GM18520 (cell line): ENCODE data around the gene FILIP1L.

ENCODE experiments used
- ATAC-seq: cut with Tn5 transposase; IDR thresholded peaks from one replicate; pipeline ENCODE4 v1.9.1; 2021; ENCODE audit not compliant: unreplicated experiment

FILIP1L gene

GRCh38 chr3:100019719-100020118 is 94.6 kb downstream of the FILIP1L start:
- ATAC-seq, result no peak

GRCh38 chr3:100018806-100019205 is 95.5 kb downstream of the FILIP1L start:
- no peak for ATAC-seq

- ATAC-seq, result no peak
Measured at GRCh38 chr3:100010087-100010417, 104.2 kb downstream of the FILIP1L start.

GRCh38 chr3:100009276-100010086 is 104.8 kb downstream of the FILIP1L start:
- no peak for ATAC-seq

- ATAC-seq, result no peak
Measured at GRCh38 chr3:100008081-100008698, 106.1 kb downstream of the FILIP1L start.

GRCh38 chr3:100007313-100007712 is 107.0 kb downstream of the FILIP1L start:
- no peak for ATAC-seq

- no peak for ATAC-seq
Measured at GRCh38 chr3:100006570-100007271, 107.6 kb downstream of the FILIP1L start.

GRCh38 chr3:100005665-100006393 is 108.5 kb downstream of the FILIP1L start:
- no peak for ATAC-seq

- ATAC-seq, result no peak
Measured at GRCh38 chr3:100004931-100005330, 109.4 kb downstream of the FILIP1L start.

- ATAC-seq, result no peak
Measured at GRCh38 chr3:100003609-100004503, 110.4 kb downstream of the FILIP1L start.

- ATAC-seq, result no peak
Measured at GRCh38 chr3:100002599-100003350, 111.5 kb downstream of the FILIP1L start.

- ATAC-seq, result no peak
Measured at GRCh38 chr3:100001526-100002270, 112.6 kb downstream of the FILIP1L start.

- ATAC-seq, result no peak
Measured at GRCh38 chr3:100001083-100001482, 113.2 kb downstream of the FILIP1L start.

GRCh38 chr3:99999536-99999935 is 114.8 kb downstream of the FILIP1L start:
- ATAC-seq, result no peak

- ATAC-seq, result no peak
Measured at GRCh38 chr3:99997293-99997692, 117.0 kb downstream of the FILIP1L start.

GRCh38 chr3:99990179-99990578 is 124.1 kb downstream of the FILIP1L start:
- ATAC-seq, result no peak

GRCh38 chr3:99984668-99985067 is 129.6 kb downstream of the FILIP1L start:
- ATAC-seq, result no peak

- no peak for ATAC-seq
Measured at GRCh38 chr3:99984139-99984538, 130.2 kb downstream of the FILIP1L start.

GRCh38 chr3:99982650-99983049 is 131.7 kb downstream of the FILIP1L start:
- no peak for ATAC-seq
